Measurements from ENCODE around the gene STUB1. TPM values are rescaled to one million over a fixed set of nuclear protein-coding genes. Genes with fewer than 3 reads are reported as not detected.
A peak's percentile ranks its signal among the peaks of the same experiment; 100 is the strongest.

Gene STUB1
- total and polyA plus RNA-seq, 2 of the 8 experiments (the other 6 are each of a cell fraction or from before 2014, with no cell fraction given), result 89.9 to 103 TPM

- DNase-seq (ENCODE audit: low read depth in 1 of 2, low spot score in 2 of 2) (no peak), FAIRE-seq (no peak)
- no peak overlapping the region for H4K8ac ChIP-seq (ENCODE audit: extremely low read depth, insufficient read depth, low read length)
- H3K27me3 ChIP-seq (replicated peaks in 1 of 4; ENCODE audit: control insufficient read depth in 3 of 4, extremely low read depth in 1 of 4, insufficient read depth in 3 of 4, low read length in 3 of 4), result peaks cover 38 to 70% (median 56%) of the 10 kb centered on the region in 4 experiments
- no peak overlapping the region for H3K4me3 ChIP-seq (ENCODE audit: extremely low read depth in 1 of 4, insufficient read depth in 2 of 4, low read depth in 3 of 4, low read length in 4 of 4)
- 74% methylated on average over 3 of the region's 3 CpGs; no CpG with 5 or more reads in 1 of the 2 experiments for WGBS, 2 experiments (ENCODE audit: extremely low coverage in 1 of 2, insufficient coverage in 1 of 2, insufficient read length in 1 of 2, insufficient replicate concordance in 2 of 2, low coverage in 1 of 2, low lambda C conversion rate in 2 of 2, missing lambda C conversion rate in 1 of 2)
- CTCF ChIA-PET (ENCODE audit: partially characterized antibody), result interaction anchor here (0.7 to 33.4 kb wide), 9 partner anchors 8 to 367 kb away, joined by 3 to 977 read pairs (median 5); partner anchors contain the start of genes ANTKMT, CCDC78, CHTF18 and CIAO3
- H3K36me3 ChIP-seq (ENCODE audit: control insufficient read depth in 2 of 4, insufficient read depth in 4 of 4, low read length in 3 of 4), result no peaks in the 10 kb centered on the region
- no peak overlapping the region for H4K5ac ChIP-seq (ENCODE audit: insufficient read length, low read depth, low read length)
- peaks cover 0 to 9% (median 5%) of the 10 kb centered on the region in 4 experiments; a peak in 4 of 7 replicates for H3K4me1 ChIP-seq (replicated peaks in 1 of 4; ENCODE audit: control insufficient read depth in 3 of 4, insufficient read depth in 4 of 4, low read length in 3 of 4)
- no peak overlapping the region for H3K4me2 ChIP-seq (ENCODE audit: insufficient read depth in 1 of 2, low read depth in 2 of 2, low read length in 2 of 2)
- H3K23me2 ChIP-seq (ENCODE audit: low read depth, low read length), result peaks cover 12% of the 10 kb centered on the region; the same call in 1 of the 2 replicates
- H2BK120ac ChIP-seq (replicated peaks; ENCODE audit: low read depth, low read length), result no peak overlapping the region
- no peak overlapping the region for H2AK5ac ChIP-seq (ENCODE audit: low read depth, low read length)
- no peak overlapping the region for H3K14ac ChIP-seq (ENCODE audit: insufficient read length)
- H3K18ac ChIP-seq (ENCODE audit: extremely low read depth, low read length), result no peak overlapping the region
- no peak overlapping the region for H3K23ac ChIP-seq (ENCODE audit: insufficient read length)
- H4K20me1 ChIP-seq (replicated peaks in 1 of 2; ENCODE audit: control insufficient read depth in 1 of 2, insufficient read depth in 2 of 2, low read length in 2 of 2), result peaks cover 3 to 18% of the 10 kb centered on the region in 2 experiments
- no peak overlapping the region for H4K91ac ChIP-seq (replicated peaks; ENCODE audit: insufficient read length, low read length)
- 0 out of 2 replicates have a peak overlapping the region, but pooled peaks have one; percentile 81 for H2BK15ac ChIP-seq (ENCODE audit: low read length)
- H3K9me3 ChIP-seq (ENCODE audit: insufficient read depth in 2 of 2, low read depth in 1 of 2, low read length in 1 of 2), result no peaks in the 10 kb centered on the region
- H2BK20ac ChIP-seq (ENCODE audit: low read length), result no peak overlapping the region
- no peak overlapping the region for H3K56ac ChIP-seq (replicated peaks; ENCODE audit: insufficient read length, low read depth, low read length)
- no peak overlapping the region for H2BK5ac ChIP-seq (ENCODE audit: low read depth, low read length)
- no peak overlapping the region for H2BK12ac ChIP-seq (ENCODE audit: low read depth, low read length)
- H3K4ac ChIP-seq (replicated peaks; ENCODE audit: insufficient read length, low read depth, low read length), result no peak overlapping the region
- no peaks in the 10 kb centered on the region for H3K79me2 ChIP-seq (ENCODE audit: control insufficient read depth in 1 of 2, insufficient read depth in 2 of 2, low read length in 2 of 2)
- no peak overlapping the region for H3K9ac ChIP-seq (replicated peaks in 1 of 4; ENCODE audit: extremely low read depth in 1 of 4, low read depth in 3 of 4, low read length in 3 of 4)
- no peak overlapping the region for H3K27ac ChIP-seq (ENCODE audit: low read depth, low read length)
- POLR2A ChIA-PET (ENCODE audit: partially characterized antibody), result interaction anchor here (1.0 to 20.9 kb wide), 5 partner anchors 11 to 54 kb away, joined by 3 to 353 read pairs (median 3); partner anchors contain the start of genes ANTKMT, CCDC78 and HAGHL
- no peaks in the 10 kb centered on the region for H3K79me1 ChIP-seq (ENCODE audit: low read depth, low read length)
- H2AFZ ChIP-seq (ENCODE audit: low read length), result no peak overlapping the region
- TF ChIP-seq RAD21 (IDR thresholded peaks at IDR 0.05 in 1 of 2, conservative IDR thresholded peaks at IDR 0.05 in 1 of 2; ENCODE audit: low read depth in 2 of 2, low read length in 2 of 2) (no peak), RBBP5 (IDR thresholded peaks at IDR 0.05; ENCODE audit: borderline replicate concordance, low read depth, low read length) (no peak), CBX8 (IDR thresholded peaks at IDR 0.05; ENCODE audit: borderline replicate concordance, low read depth, low read length) (no peak), SIN3A (conservative IDR thresholded peaks at IDR 0.05 in 1 of 2, IDR thresholded peaks at IDR 0.05 in 1 of 2; ENCODE audit: low read depth in 1 of 2, low read length in 2 of 2) (no peak), YY1 (IDR thresholded peaks at IDR 0.05; ENCODE audit: low read depth, low read length) (no peak), SIRT6 (IDR thresholded peaks at IDR 0.05; ENCODE audit: low read length) (no peak), FOSL1 (IDR thresholded peaks at IDR 0.05; ENCODE audit: insufficient read depth, low read depth, low read length) (no peak), EP300 (IDR thresholded peaks at IDR 0.05; ENCODE audit: borderline replicate concordance in 1 of 2, low read depth in 2 of 2, low read length in 2 of 2) (no peak), SP1 (IDR thresholded peaks at IDR 0.05; ENCODE audit: low read depth, low read length) (no peak), USF2 (IDR thresholded peaks at IDR 0.05; ENCODE audit: low read length) (no peak), CBX5 (IDR thresholded peaks at IDR 0.05; ENCODE audit: low read depth, low read length) (no peak), KDM1A (IDR thresholded peaks at IDR 0.05; ENCODE audit: borderline replicate concordance, low read length) (no peak)
These were observed 27.8 kb downstream of the STUB1 start for GRCh38 chr16:708019-708418.
